NK-92 (cell line): ENCODE measurements around the gene PSMD4.
"Not testable (repeated sequence)": the region's sequence is repeated elsewhere in the genome, so short reads cannot be mapped to it uniquely, and the experiment has no call there.

Experiments used
- DNase-seq: peaks from one replicate; lab custom pipeline; 2025; ENCODE audit not compliant: unreplicated experiment; lab: John Stamatoyannopoulos, UW

Gene PSMD4

DNA sequence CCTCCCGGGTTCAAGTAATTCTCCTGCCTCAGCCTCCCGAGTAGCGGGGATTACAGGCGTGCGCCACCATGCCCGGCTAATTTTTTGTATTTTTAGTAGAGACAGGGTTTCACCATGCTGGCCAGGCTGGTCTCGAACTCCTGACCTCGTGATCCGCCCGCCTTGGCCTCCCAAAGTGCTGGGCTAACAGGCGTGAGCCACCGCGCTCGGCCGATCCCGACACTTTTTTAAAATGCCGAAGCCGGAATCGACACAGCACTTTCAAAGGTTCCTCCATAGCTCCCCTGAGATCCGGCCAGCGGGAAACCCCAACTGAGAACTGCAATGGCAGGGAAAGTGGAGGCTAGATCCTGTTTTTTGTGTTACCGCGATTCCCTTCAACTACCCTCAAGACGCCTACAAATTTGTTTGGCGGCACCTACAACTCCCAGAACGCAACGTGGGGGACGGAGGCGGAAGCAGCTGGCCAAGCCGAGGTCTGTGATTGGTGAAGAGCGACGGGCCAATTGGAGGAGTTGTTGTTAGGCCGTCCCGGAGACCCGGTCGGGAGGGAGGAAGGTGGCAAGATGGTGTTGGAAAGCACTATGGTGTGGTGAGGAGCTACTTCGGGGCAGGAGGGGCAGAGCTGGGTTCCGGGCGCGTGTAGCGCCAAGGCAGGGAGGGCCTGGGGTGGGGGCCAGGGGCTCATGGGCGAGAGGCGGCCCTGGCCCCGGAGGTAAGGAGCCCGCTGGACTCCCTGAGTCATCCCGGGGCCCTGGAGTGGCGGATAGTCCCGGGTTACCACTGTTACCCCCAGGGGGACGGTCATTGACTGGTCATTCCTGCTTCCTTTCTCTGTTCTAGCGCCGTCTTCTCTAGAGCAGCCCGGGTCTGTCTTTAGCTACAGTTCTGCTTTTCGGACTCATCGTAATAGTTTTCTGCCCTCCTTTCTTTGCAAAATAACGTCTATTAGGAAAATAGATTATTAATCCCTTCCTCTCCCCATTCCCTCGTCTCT lies at the start of gene PSMD4:
PSMD4 (plus strand) TSS at position 518 of the 997 bp plus-strand sequence; CDS start at position 567, 49 bp downstream.
- DNase-seq = peak; percentile 65

DNA sequence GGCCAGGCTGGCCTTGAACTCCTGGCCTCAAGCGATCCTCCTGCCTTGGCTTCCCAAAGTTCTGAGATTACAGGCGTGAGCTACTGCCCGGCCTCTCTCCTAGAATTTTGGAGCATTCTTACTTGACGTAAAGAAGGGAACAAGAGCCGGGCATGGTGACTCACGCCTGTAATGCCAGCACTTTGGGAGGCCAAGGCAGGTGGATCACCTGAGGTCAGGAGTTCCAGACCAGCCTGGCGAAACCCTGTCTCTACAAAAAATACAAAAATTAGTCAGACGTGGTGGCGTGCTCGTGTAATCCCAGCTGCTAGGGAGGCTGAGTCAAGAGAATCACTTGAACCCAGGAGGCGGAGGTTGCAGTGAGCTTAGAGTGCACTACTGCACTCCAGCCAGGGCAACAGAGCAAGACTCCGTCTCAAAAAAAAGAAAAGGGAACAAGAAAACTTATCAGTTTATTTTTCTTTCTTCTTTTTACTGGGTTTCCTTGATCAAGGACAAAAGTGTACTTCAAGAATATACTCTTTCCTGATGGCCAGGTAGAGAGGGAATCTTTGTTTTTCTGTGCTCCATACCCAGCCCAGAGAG lies 49.1 kb upstream of the PSMD4 start:
- DNase-seq = not testable (repeated sequence)

DNA sequence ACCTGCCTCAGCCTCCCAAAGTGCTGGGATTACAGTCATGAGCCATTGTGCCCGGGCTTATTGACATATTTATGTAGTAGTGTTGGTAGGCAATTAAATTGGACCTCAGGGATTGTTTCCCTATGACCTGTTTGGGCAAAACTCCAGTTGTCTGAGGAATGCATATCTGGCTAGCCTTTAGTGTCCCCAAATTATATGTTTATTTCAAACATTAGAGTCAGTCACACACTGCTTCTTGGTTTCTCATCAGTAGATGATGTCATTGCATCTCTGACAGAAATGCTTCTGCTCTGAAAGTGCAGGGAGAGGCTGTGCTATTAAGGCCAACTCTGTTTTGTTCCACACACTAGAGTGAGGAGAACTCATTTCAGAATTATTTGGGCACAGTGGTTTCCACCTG lies 43.7 kb upstream of the PSMD4 start:
- DNase-seq = no peak

DNA sequence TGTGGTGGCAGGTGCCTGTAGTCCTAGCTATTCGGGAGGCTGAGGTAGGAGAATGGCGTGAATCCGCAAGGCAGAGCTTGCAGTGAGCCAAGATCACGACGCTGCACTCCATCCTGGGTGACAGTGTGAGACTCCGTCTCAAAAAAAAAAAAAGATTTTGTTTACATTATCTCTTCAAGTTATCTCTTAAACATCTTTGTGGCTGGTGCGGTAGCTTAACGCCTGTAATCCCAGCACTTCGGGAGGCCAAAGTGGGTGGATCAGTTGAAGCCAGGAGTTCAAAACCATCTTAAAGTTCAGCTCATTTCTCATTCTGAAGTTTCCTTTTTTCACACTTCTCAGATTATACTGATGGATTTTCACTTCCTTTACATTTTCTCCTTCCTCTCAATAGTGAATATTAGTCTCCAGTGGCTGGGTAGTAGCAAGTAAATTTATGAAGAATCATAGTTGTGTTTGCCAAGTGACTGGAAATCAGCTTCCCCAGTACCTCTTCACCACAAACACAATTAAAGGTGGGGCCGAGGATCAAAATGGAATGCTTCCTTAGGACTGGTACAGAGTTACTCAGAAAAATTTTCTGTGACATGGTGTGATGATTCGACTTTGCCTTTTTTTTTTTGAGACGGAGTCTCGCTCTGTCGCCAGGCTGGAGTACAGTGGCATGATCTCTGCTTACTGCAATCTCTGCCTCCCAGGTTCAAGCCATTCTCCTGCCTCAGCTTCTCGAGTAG lies 42.4 kb upstream of the PSMD4 start:
- DNase-seq = no peak

DNA sequence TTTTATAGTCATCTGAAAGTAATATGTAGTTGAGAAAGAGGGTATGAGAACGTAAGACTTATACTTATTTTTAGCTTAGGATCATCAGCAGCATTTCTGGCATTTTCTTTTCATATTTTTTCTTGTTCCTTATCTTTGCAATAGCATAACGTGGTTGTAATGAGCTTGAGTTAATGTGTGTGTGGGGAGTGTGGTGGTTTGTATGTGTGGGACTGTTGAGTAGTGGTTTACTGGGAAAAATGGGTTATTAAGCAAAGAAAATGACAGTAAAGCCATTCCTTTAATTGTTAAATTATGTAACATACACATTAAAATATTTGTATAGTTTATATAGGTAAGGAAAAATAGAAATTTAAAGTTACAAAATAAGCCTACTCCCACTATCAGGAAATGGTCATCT lies 41.0 kb upstream of the PSMD4 start:
- no peak for DNase-seq

DNA sequence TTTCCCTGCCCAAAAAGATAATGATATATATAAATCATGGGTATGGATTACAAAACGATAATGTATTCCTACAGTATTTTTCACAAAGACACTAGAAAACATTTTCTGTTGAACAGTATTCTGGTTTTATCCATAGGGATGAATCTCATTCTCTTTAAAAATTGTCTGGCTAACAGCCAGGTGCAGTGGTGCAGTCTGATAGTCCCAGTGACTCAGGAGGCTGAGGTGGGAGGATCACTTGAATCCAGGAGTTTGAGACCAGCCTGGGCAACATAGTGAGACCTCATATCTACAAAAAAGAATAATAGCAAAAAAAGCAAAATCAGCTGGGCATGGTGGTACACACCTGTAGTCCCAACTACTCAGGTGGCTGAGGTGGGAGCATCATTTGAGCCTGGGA lies 32.9 kb upstream of the PSMD4 start:
- DNase-seq = no peak

DNA sequence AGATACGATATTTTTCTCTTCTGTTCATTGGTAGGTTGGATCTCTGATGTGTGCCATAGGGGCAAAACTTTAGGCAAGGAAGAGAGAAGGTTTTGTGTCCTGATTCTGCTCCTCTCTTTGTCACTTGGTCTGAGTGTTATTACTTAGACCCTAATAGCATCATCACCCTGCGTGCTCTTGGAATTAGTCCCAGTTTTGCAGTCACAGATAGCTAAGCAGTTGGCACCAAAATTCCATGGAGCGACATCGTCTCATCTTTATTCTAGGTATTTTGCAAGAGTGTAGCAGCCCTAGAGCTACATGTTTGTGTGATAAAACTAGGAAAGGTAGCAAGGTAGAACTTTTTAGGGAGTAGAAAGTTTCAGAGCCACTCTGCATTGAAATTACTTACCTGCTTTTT lies 32.4 kb upstream of the PSMD4 start:
- no peak for DNase-seq

DNA sequence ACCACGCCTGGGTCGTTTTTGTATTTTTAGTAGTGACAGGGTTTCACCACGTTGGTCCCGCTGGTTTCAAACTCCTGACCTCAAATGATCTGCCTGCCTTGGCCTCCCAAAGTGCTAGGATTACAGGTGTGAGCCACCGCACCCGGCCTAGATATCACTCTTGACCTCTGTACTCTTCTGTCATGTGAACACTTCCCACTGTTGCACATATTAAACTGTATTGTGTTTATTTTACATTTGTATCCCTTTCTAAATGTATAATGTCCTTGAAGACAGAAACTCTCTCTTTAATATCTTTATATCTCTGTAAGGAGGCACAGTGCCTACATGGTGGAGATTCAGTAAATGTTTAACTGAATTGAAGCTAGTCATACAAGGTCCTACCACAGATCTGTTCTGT lies 19.3 kb upstream of the PSMD4 start:
- no peak for DNase-seq

DNA sequence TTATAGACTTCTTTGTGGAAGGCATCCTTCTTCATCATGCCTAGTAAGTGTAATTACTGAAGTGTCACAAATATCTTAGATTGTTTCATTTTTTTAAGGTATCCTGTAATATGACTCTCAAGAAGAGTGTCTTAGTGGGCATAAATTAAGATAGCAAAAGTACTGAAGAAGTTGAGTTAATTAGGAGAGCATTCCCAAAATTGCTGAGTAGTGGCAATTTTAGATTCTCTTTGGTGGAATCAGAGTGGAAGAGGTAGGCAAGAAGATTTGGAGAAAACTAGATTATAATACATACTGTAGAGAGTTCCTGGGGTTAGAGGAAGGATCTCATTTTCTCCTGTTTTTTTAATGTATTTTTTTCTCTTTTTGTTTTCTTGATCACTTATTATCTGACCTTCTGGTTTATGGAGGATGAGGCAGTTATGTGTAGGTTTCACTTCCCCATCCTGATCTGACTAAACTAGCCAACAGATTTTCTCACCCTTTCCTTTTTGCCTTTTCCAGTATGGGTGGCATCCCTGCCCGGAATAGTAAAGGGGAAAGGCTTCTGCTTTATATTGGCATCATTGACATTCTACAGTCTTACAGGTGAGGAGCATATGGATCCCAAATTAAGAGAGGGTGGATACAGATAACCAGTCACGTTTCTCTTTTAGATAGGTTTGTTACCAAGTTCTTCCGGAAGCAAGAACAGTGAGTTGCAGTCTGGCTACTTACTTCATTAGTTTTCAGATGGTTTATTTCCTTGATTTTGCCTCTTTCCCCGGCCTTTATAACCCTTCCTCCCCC lies 16.7 kb upstream of the PSMD4 start:
- no peak for DNase-seq

DNA sequence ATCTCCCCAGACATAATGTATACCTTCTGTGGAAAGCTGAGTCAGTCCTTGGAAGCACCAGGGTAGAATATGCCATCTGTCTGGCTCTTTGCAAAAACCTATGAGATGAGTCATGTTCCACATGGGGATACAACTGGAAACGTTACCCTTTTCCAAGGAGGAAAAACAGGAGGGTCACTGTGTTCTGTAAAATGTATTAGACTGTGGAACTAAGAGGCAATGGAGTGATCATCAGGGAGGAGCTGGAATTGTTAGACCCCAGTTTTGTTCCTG lies 16.1 kb upstream of the PSMD4 start:
- no peak for DNase-seq

DNA sequence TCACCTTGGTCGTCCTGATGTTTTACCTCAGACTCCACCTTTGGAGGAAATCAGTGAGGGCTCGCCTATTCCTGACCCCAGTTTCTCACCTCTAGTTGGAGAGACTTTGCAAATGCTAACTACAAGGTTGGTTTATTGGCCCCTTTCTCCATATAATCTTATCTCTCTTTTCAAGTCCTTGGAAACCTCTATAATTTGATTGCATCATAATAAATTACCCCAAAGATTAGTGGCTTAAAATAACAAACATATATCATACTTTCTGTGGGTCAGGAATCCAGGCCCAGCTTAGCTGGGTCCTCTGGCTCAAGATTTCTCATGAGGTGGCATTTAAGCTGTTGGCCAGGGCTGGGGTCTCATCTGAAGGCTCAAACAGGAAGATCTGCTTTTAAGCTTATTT lies 12.1 kb upstream of the PSMD4 start:
- no peak for DNase-seq

DNA sequence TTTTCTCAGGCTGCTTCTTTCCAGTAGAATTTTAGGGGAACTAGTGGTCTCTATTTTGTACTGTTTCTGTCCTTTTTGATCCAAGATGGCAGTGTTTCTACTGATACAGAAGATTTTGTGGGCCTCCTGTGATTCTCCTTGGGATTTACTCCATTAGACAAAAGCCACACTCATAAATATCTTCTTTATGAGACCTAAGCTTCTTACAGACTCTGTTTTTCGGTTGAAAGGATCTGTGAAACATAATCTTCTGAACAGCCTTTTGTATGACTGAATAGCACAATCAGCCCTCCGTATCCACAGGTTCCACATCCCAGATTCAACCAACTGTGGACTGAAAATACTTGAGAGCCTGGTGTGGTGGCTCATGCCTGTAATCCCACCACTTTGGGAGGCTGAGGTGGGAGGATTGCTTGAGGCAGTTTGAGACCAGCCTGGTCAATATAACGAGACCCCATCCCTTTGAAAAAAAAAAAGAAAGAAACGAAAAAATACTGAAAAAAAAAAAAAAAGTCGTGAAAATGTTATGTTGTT lies 10.8 kb upstream of the PSMD4 start:
- no peak for DNase-seq

DNA sequence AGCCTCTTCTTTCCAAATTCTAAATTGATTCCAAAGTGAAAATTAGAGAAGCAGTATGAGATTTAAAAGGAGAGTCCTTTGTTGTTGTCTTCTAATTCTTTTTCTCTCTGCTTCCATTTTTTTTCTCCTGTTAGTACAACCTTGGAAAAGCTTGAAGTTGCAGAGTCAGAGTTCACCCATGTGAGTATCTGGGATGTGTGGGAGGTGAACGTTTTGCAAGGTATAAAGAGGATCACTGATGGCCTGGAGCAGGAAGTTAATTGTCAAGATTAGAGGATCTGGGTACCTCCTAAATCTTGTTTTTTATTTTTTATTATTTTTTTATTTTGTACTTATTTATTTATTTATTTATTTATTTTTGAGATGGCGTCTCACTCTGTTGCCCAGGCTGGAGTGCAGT lies 7.7 kb upstream of the PSMD4 start:
- no peak for DNase-seq

DNA sequence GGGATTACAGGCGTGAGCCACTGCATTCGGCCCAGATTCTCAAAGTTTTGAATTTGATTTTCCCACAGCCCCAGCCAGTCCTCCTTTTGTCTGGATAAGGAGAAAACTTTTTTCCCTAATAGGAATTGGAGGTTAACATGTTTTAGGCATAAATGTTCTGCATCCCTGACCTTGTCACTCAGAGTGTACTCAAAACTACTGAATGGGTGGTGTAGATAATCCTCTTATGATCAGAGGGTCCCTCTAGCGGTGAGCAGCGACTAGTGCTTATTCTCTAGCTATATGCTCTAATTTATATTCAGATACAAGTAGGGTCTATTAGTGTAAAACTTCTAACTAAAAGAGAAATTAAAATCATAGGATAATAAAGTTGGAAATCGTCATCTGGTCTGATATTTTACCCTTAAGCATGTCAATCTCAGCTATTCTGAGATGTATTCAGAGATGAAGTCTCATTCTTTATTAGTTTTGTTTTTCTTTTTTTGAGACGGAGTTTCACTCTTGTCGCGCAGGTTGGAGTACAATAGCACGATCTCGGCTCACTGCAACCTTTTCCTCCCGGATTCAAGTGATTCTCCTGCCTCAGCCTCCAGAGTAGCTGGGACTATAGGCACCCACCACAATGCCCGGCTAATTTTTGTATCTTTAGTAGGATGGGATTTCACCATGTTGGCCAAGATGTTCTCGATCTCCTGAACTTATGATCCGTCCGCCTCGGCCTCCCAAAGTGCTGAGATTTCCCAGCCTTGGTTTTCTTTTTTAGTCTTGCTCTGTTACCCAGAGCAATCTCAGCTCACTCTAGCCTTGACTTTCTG lies 2.7 kb upstream of the PSMD4 start:
- DNase-seq = no peak

DNA sequence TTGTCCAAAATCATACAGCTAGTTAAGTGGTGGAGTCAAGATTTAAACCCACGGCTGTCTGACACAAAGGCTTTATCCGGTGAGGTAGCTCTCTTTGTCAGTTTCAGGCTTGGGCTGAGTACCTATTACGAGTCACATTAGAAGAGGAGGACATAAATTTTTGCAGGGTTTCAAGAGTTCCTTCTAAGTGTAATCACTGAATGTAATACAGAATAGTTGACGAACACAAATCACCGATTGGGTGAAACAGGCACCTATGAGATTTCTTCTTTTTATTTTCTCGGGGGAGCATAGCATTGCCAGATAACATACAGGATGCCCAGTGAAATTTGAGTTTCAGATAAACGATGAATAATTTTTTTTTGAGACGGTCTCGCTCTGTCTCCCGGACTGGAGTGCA lies 847 bp downstream of the PSMD4 start:
- DNase-seq = no peak

DNA sequence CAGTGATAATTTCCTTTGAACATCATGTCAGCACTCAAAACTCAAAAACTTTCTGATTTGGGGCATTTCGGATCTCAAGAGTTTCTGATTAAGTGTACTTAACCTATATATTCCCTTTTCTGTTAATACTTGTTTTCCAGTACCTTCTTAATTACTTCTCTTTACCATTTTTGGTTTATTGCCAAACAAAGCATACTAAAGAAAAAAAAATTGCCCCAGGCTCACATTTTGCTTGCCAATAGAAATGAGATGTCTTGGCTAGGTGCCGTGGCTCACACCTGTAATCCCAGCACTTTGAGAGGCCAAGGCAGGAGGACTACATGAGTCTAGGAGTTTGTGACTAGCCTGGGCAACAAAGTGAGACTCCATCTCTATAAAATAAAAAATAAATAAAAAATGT lies 4.8 kb downstream of the PSMD4 start:
- no peak for DNase-seq

DNA sequence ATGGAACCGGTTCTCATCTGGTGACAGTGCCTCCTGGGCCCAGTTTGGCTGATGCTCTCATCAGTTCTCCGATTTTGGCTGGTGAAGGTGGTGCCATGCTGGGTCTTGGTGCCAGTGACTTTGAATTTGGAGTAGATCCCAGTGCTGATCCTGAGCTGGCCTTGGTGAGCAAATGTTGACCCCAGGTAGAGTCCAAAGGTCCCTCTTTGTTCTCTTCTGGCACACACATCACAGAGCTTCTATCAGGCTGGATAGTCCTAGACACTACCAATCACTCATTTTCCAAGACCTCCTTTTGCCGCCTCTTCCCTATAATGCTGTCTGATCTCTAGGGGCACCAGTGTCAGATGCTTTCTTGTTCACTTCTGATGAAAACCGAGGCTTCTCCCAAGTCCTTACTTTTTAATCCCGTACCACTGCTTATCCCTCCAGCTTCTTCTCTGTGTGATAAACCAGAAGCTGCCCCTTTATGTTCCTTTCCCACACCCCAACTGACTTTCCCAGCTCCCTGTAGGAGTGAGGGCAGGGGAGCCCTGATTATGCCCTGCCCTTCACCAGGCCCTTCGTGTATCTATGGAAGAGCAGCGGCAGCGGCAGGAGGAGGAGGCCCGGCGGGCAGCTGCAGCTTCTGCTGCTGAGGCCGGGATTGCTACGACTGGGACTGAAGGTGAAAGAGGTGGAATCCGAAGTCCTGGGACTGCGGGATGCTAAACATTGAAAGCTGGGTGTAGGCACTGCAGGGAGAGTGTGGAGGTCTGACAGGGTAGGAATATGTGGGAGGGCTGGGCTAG lies 11.1 kb downstream of the PSMD4 start:
- DNase-seq = no peak

DNA sequence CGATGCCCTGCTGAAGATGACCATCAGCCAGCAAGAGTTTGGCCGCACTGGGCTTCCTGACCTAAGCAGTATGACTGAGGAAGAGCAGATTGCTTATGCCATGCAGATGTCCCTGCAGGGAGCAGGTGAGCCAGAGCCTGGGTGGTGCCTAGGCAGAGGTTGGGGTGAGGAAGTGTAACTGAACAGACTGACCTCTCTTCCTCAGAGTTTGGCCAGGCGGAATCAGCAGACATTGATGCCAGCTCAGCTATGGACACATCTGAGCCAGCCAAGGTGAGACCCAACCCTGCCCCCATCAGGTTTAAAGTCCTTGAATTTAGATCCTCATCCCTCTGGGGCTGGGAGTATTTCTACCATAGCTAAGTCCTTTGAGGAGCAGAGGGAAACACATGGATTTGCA lies 11.8 kb downstream of the PSMD4 start:
- no peak for DNase-seq

DNA sequence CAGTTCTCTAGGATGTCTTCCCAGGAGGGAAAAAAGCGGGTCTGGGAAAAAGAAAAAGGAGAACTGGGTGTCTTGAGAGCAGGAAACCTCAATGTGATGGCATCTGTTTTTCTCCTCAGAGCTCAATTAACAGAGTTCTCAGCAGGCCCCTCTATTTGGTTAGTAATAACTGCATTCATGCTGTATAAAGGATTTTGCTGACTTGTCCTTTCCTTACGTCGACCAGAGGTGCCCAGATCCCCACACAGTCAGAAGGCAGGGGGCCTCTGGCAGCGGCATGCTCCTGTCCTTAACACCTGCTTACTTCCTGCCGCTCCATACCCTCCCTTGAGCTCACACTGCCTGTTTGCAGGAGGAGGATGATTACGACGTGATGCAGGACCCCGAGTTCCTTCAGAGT lies 12.3 kb downstream of the PSMD4 start:
- no peak for DNase-seq
